Stimulated activated CD8-positive, alpha-beta memory T cell treated with anti-CD3 and anti-CD28 coated beads, Interleukin-2, amount 100 ng/mL, for 48 hours (primary cell): ENCODE results near the gene KIF25.

Experiments
- DNase-seq, 2 donors: peaks; one replicate each; pipeline ENCODE4 v3.0.0-alpha.2; 2020; ENCODE audit warnings: low read depth in 2 of 2

KIF25 gene, protein sequence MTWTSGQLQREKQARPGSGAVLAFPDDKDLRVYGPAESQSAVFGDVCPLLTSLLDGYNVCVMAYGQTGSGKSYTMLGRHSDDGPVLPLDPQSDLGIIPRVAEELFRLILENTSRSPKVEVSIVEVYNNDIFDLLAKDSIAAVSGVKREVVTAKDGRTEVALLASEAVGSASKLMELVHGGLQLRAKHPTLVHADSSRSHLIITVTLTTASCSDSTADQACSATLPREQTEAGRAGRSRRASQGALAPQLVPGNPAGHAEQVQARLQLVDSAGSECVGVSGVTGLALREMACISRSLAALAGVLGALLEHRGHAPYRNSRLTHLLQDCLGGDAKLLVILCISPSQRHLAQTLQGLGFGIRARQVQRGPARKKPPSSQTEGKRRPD

GRCh38 chr6:167997642-167998041 lies at the start of gene KIF25:
Gene KIF25 (plus strand): TSS chr6:167997671. CDS start chr6:168029586, 31,915 bp downstream.
- no peak for DNase-seq

- no peak for DNase-seq
Measured at GRCh38 chr6:167947716-167948115, 49.8 kb upstream of the KIF25 start.

GRCh38 chr6:167948716-167949115 lies 48.8 kb upstream of the KIF25 start:
- no peak for DNase-seq

GRCh38 chr6:167949121-167949684 lies 48.3 kb upstream of the KIF25 start:
- DNase-seq: no peak

DNA sequence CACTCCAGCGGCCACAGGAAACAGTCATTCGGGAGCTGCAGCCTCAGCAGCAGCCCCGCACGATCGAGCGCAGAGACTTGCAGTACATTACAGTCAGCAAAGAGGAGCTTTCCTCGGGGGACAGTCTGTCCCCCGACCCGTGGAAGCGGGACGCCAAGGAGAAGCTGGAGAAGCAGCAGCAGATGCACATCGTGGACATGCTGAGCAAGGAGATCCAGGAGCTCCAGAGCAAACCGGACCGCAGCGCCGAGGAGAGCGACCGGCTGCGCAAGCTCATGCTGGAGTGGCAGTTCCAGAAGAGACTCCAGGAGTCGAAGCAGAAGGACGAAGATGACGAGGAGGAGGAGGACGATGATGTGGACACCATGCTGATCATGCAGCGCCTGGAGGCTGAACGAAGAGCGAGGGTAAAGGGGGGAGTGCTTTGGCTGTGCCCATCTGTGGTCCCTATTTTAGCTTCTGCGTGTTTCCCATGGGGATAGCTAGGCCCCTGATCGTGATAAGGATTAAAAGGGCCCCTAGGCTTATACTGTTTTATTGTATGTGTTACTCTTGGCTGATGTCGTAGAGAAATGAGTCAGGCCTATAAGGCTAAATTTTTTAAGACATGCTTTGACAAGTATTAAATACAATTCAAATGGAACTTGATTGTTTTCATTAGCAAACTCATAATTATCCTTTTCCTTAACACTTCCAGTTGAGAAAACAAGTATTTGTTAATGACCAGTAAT lies 45.5 kb upstream of the KIF25 start:
- no peak for DNase-seq

- DNase-seq: no peak
Measured at GRCh38 chr6:167952512-167952859, 45.0 kb upstream of the KIF25 start.

- DNase-seq: no peak
Measured at GRCh38 chr6:167953551-167953950, 43.9 kb upstream of the KIF25 start.

DNA sequence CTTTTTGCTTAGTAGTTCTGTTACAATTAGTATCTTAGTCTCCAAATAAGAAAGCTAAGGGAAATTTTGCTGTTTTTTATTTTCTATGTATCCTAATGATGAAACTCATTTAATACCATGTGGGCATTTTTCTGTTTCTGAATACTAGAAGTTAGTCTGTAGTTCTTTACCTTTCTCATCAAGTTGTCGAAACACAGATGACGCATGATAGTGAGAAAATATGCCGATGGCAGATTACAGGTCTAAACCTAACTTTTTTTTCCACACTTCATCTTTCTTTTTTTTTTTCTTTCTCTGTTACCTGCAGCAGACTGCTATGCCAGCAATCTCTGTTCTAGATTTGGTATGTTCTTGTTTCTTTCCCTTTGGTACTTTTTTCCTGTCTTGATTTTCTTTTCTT lies 43.3 kb upstream of the KIF25 start:
- DNase-seq: no peak

DNA sequence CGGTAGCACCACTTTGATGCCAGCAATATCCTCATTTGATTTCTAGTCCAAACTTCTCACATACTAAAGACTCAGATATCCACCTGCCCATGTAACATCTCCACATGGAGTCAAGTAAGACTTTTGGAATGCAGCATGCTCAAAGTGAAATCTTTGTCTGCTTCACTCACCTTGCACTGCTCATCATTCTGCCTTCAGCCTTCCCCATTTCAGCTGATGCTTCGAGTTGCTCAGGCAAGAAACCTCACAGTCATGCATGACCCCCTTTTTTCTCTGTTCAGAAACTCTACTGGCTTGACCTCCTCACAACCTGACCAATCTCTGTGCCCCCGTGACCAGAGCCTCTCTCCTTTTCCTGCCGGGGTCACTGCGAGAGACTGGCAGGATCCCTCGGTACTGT lies 41.0 kb upstream of the KIF25 start:
- no peak for DNase-seq

DNA sequence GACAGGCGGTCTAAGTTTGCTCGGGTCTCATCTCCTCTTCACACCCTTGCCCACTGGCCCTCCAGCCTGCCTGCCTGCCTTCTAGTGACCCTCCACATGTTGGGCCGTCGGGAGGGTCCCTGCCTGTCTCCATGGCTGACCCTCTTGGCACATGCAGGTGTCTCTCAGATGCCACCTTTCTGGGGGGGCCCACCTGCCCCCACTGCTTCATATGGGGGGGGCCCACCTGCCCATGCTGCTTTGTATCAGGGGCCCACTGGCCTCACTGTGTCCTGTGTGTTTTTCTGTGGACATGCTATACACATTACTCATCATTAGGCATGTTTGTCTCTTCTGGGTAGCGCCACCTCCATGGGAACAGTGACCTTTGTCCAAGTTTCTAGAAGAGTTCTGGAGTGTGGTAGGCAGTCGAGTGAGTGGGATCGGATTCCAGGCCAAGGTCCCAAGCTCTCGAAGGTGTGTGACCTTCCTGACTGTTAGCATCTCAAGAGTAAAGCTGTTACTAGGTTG lies 40.4 kb upstream of the KIF25 start:
- no peak for DNase-seq

GRCh38 chr6:167957626-167958025 lies 39.8 kb upstream of the KIF25 start:
- no peak for DNase-seq

DNA sequence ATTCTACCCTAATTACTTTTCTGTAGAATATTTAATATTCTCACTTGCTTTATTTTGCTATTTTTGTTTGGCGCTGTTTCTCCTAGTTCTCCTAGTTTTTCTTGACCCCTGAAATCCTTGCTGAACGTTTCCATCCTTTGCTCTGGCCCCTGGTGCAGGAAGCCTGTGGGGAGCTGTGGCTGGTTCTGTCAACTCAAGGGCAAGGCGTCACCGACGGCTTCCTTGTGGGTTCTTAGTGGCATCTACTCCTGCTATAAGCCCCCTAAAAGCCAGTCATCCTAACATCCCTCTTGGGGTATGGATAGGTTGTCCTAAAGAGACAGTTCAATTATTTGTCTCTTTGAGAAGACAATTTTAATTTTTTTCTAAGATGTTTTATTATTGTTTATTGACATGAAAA lies 36.9 kb upstream of the KIF25 start:
- DNase-seq: no peak

DNA sequence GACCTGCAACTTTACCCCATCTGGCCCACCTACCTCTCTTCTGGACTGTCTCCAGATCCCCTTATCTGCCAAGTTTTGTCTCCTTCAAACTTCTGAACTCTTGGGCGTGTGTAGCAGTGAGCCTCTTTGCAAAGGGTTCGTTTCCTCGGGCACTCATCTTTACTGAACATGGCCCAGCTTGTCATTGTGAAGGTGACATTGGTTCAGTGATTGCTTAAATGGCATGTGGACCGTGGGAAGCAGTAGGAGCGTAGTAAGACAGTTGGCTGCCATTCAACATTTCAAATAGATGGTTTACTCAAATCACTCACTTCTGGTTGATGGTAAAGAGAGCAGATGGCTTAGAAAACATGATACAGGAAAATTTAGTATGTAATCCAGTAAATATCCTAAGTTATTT lies 34.8 kb upstream of the KIF25 start:
- no peak for DNase-seq

GRCh38 chr6:167963589-167964057 lies 33.8 kb upstream of the KIF25 start:
- no peak for DNase-seq

- no peak for DNase-seq
Measured at GRCh38 chr6:167965592-167966539, 31.6 kb upstream of the KIF25 start.

DNA sequence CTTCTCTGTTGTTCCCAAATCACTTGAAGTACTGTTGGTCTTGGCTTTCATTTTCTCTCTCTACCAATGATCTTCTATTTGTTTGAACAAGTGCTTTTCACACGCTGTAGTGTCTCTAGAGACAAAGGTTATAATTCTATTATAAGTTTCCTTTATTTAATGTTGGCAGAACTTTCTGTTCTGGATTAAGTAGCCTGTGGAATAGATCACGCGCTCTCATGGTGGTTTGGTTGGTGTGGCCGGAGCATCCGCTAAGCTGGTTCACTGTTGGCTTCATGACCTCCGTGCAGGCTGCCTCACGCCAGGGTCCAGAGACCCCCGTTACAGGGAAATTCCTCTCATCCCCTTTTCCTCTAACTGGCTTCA lies 30.9 kb upstream of the KIF25 start:
- no peak for DNase-seq

DNA sequence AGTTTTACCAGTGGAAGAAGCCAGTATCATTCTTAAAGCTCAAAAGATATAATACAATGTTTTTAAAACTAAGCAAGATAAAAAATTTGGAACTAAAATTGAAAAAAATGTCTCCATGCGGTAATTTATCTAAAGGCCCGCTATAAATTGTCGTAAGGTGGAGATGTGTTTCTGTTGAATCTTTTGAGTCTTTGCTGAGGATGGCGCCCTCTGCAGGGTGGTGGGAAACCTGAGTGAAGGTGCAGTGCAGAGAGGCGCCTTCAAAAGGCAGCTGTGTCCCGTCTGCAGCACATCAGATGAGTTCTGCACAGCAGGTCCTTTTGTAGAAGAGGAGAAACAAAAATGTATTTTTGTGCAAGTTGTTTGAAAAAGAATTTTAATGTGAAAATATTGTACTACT lies 29.4 kb upstream of the KIF25 start:
- peak in 1 of 2 donors; percentile 20 for DNase-seq

DNA sequence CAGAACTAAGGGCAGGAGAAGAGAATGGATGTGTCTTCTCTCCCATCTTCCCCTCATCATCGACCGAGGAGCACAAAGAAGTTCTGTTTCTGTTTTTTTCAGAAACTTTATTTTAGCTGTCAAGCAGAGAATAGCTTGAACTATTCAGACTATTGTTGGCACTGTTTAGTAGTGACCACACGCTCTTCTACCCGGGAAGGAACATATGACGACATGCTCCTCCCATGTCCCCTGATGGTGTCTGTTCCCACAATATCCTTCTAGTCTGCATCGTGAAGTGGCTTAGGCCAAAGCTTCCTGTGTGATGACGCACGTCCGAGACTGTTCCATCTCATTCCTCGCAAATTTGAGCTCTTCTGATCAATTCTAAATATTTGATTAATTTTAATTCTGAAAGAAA lies 27.2 kb upstream of the KIF25 start:
- no peak for DNase-seq

GRCh38 chr6:167972193-167972592 lies 25.3 kb upstream of the KIF25 start:
- DNase-seq: no peak

GRCh38 chr6:167973148-167973885 lies 24.2 kb upstream of the KIF25 start:
- DNase-seq: no peak
